H1 (cell line): ENCODE data around the gene MDC1. TPM values are rescaled to one million over a fixed set of nuclear protein-coding genes. Genes with fewer than 3 reads are reported as not detected.

ENCODE experiments used
- CTCF ChIA-PET: fragments of 300-600 bp; sonication (Branson Sonifier 250); formaldehyde crosslinking; loops from one replicate; lab custom pipeline; 2021; ENCODE audit not compliant: partially characterized antibody; lab: Charles Lee
- POLR2A ChIA-PET: fragments of 300-600 bp; sonication (Branson Sonifier 250); formaldehyde crosslinking; loops from one replicate; lab custom pipeline; 2021; ENCODE audit warnings: inconsistent platforms; ENCODE audit not compliant: partially characterized antibody; lab: Charles Lee
- DNase-seq, 2 experiments: peaks; one replicate each; pipeline versions ENCODE4 v3.0.0 to v3.0.0-alpha.2; 2010 to 2022; ENCODE audit warnings: low spot score in 2 of 2, low read depth in 1 of 2, mixed read lengths in 1 of 2
- FAIRE-seq: peaks from 2 replicates; lab custom pipeline; 2011; peaks lifted over from hg19 to GRCh38; lab: Jason Lieb, UNC
- H2AFZ ChIP-seq: 2 replicates; pipeline ENCODE4 v1.8.1; 2012; ENCODE audit warnings: low read length, inconsistent platforms
- H2AK5ac ChIP-seq: 2 replicates; pipeline ENCODE4 v1.6.1; 2013; ENCODE audit warnings: low read depth, low read length
- H2BK120ac ChIP-seq: replicated peaks from 2 replicates; pipeline ENCODE3; 2013; ENCODE audit warnings: low read depth, low read length, inconsistent platforms
- H2BK12ac ChIP-seq: 2 replicates; pipeline ENCODE4 v1.6.1; 2013; ENCODE audit warnings: low read depth, low read length
- H2BK15ac ChIP-seq: 2 replicates; pipeline ENCODE4 v1.6.1; 2013; ENCODE audit warnings: low read length
- H2BK20ac ChIP-seq: 2 replicates; pipeline ENCODE4 v1.6.1; 2013; ENCODE audit warnings: low read length
- H2BK5ac ChIP-seq: 2 replicates; pipeline ENCODE4 v1.6.1; 2013; ENCODE audit warnings: low read depth, low read length
- H3K14ac ChIP-seq: 2 replicates; pipeline ENCODE4 v1.6.1; 2013; ENCODE audit warnings: inconsistent platforms; ENCODE audit not compliant: insufficient read length
- H3K18ac ChIP-seq: 2 replicates; pipeline ENCODE4 v1.6.1; 2013; ENCODE audit warnings: low read length; ENCODE audit errors: extremely low read depth
- H3K23ac ChIP-seq: 2 replicates; pipeline ENCODE4 v1.6.1; 2013; ENCODE audit warnings: inconsistent platforms; ENCODE audit not compliant: insufficient read length
- H3K23me2 ChIP-seq: 2 replicates; pipeline ENCODE4 v1.6.1; 2013; ENCODE audit warnings: low read depth, low read length
- H3K27ac ChIP-seq: 2 replicates; pipeline ENCODE4 v1.6.1; 2011; ENCODE audit warnings: low read depth, low read length, inconsistent platforms
- H3K27me3 ChIP-seq, 4 experiments: replicated peaks in 1 of 4; 1 replicate in 1 of 4; 2 replicates in 3 of 4; pipeline versions ENCODE4 v1.6.1 to v1.8.1; 2011 to 2013; ENCODE audit warnings: low read length in 3 of 4, mild to moderate bottlenecking in 3 of 4, inconsistent platforms in 2 of 4, mixed read lengths in 2 of 4, moderate library complexity in 1 of 4; ENCODE audit not compliant: control insufficient read depth in 3 of 4, insufficient read depth in 3 of 4; ENCODE audit errors: extremely low read depth in 1 of 4
- H3K36me3 ChIP-seq, 4 experiments: 2 replicates each; pipeline versions ENCODE4 v1.6.1 to v1.8.1; 2011 to 2013; ENCODE audit warnings: mild to moderate bottlenecking in 4 of 4, low read length in 3 of 4, moderate library complexity in 2 of 4, control low read depth in 1 of 4, inconsistent platforms in 1 of 4; ENCODE audit not compliant: insufficient read depth in 4 of 4, control insufficient read depth in 2 of 4
- H3K4ac ChIP-seq: replicated peaks from 2 replicates; pipeline ENCODE3; 2013; ENCODE audit warnings: low read length, low read depth, mixed read lengths, inconsistent platforms; ENCODE audit not compliant: insufficient read length
- H3K4me1 ChIP-seq, 4 experiments: replicated peaks in 1 of 4; 1 replicate in 1 of 4; 2 replicates in 3 of 4; pipeline versions ENCODE4 v1.6.1 to v1.8.1; 2011 to 2013; ENCODE audit warnings: low read length in 3 of 4, inconsistent platforms in 2 of 4, mixed read lengths in 1 of 4; ENCODE audit not compliant: insufficient read depth in 4 of 4, control insufficient read depth in 3 of 4
- H3K4me2 ChIP-seq, 2 experiments: 2 replicates each; pipeline versions ENCODE4 v1.6.1 to v1.8.1; 2011 to 2013; ENCODE audit warnings: low read depth in 2 of 2, low read length in 2 of 2, control low read depth in 1 of 2, inconsistent platforms in 1 of 2, mild to moderate bottlenecking in 1 of 2; ENCODE audit not compliant: insufficient read depth in 1 of 2
- H3K4me3 ChIP-seq, 4 experiments: fragments of 200-600, 300-600 bp in 1 of 4; sonication (generic), shearing (Covaris generic), sonication (Bioruptor Twin) in 1 of 4; 2 replicates each; pipeline versions ENCODE4 v1.5.1 to v1.8.1; 2011 to 2016; ENCODE audit warnings: low read length in 4 of 4, low read depth in 3 of 4, control low read depth in 2 of 4, inconsistent platforms in 2 of 4, mild to moderate bottlenecking in 2 of 4, mixed read lengths in 1 of 4, moderate library complexity in 1 of 4; ENCODE audit not compliant: insufficient read depth in 2 of 4; ENCODE audit errors: extremely low read depth in 1 of 4
- H3K56ac ChIP-seq: replicated peaks from 2 replicates; pipeline ENCODE3; 2013; ENCODE audit warnings: low read depth, mild to moderate bottlenecking, mixed read lengths, low read length, inconsistent platforms; ENCODE audit not compliant: insufficient read length
- H3K79me1 ChIP-seq: 2 replicates; pipeline ENCODE4 v1.6.1; 2013; ENCODE audit warnings: low read depth, low read length, control low read depth
- H3K79me2 ChIP-seq, 2 experiments: 2 replicates each; pipeline versions ENCODE4 v1.6.1 to v1.8.1; 2012 to 2013; ENCODE audit warnings: low read length in 2 of 2, mild to moderate bottlenecking in 2 of 2, inconsistent platforms in 1 of 2; ENCODE audit not compliant: insufficient read depth in 2 of 2, control insufficient read depth in 1 of 2
- H3K9ac ChIP-seq, 4 experiments: replicated peaks in 1 of 4; 1 replicate in 1 of 4; 2 replicates in 3 of 4; pipeline versions ENCODE4 v1.6.1 to v1.8.1; 2011 to 2013; ENCODE audit warnings: low read depth in 3 of 4, low read length in 3 of 4, control low read depth in 2 of 4, mild to moderate bottlenecking in 2 of 4, moderate library complexity in 2 of 4, inconsistent platforms in 1 of 4; ENCODE audit errors: extremely low read depth in 1 of 4
- H3K9me3 ChIP-seq, 2 experiments: 2 replicates each; pipeline versions ENCODE4 v1.6.1 to v1.8.1; 2012 to 2013; ENCODE audit warnings: mild to moderate bottlenecking in 2 of 2, moderate library complexity in 2 of 2, control low read depth in 1 of 2, inconsistent platforms in 1 of 2, low read depth in 1 of 2, low read length in 1 of 2, mixed read lengths in 1 of 2; ENCODE audit not compliant: insufficient read depth in 2 of 2
- H4K20me1 ChIP-seq, 2 experiments: replicated peaks in 1 of 2; 2 replicates each; pipeline versions ENCODE3 to v1.8.1; 2011 to 2013; ENCODE audit warnings: inconsistent platforms in 2 of 2, low read length in 2 of 2, mild to moderate bottlenecking in 1 of 2; ENCODE audit not compliant: insufficient read depth in 2 of 2, control insufficient read depth in 1 of 2
- H4K5ac ChIP-seq: 2 replicates; pipeline ENCODE4 v1.6.1; 2013; ENCODE audit warnings: low read length, low read depth, mixed read lengths, inconsistent platforms; ENCODE audit not compliant: insufficient read length
- H4K8ac ChIP-seq: 2 replicates; pipeline ENCODE4 v1.8.0; 2013; ENCODE audit warnings: mild to moderate bottlenecking, moderate library complexity, low read length, inconsistent platforms; ENCODE audit not compliant: insufficient read depth; ENCODE audit errors: extremely low read depth
- H4K91ac ChIP-seq: replicated peaks from 2 replicates; pipeline ENCODE3; 2013; ENCODE audit warnings: low read length, mixed read lengths, inconsistent platforms; ENCODE audit not compliant: insufficient read length
- EGR1 ChIP-seq: IDR thresholded peaks from 2 replicates; pipeline ENCODE4 v1.6.1; 2011; ENCODE audit warnings: low read depth, low read length, borderline replicate concordance
- SAP30 ChIP-seq: fragments of 300-600 bp; sonication (generic); IDR thresholded peaks from 2 replicates; pipeline ENCODE4 v1.7.1; 2012; ENCODE audit warnings: low read length, moderate library complexity, mild to moderate bottlenecking, inconsistent platforms; ENCODE audit not compliant: insufficient read depth, insufficient replicate concordance
- SIN3A ChIP-seq, 2 experiments: IDR thresholded peaks in 1 of 2; conservative IDR thresholded peaks in 1 of 2; 2 replicates each; pipeline ENCODE4 v1.6.1; 2011 to 2012; ENCODE audit warnings: low read length in 2 of 2, improper control_type of control experiment in 1 of 2, low read depth in 1 of 2, mild to moderate bottlenecking in 1 of 2
- WGBS, 2 experiments: shearing (Covaris generic) in 1 of 2; methylation state at CpG; one replicate each; pipeline versions ENCODE4 v1.1.6 to v1.1.7; 2013 to 2015; ENCODE audit warnings: low lambda C conversion rate in 2 of 2, mixed read lengths in 2 of 2, inconsistent platforms in 1 of 2, low coverage in 1 of 2, missing lambda C conversion rate in 1 of 2; ENCODE audit not compliant: insufficient replicate concordance in 2 of 2, insufficient coverage in 1 of 2, insufficient read length in 1 of 2; ENCODE audit errors: extremely low coverage in 1 of 2, missing lambda C conversion rate in 1 of 2; 5-methylcytosine and 5-hydroxymethylcytosine counted together
- polyA plus RNA-seq, 7 experiments: library from polyadenylated mRNA; depleted of rRNA in 3 of 7; stranded (reverse) in 5 of 7; unstranded in 2 of 7; fragments of >200 nt in 5 of 7; fragments of 200-250 nt in 2 of 7; gene quantifications; 1 replicate in 5 of 7; 2 replicates in 1 of 7; 4 replicates in 1 of 7; pipeline versions ENCODE4 v1.2.1 to v1.2.3, GENCODE V29; 2011 to 2013; ENCODE audit warnings: missing spikeins in 2 of 7, mixed read lengths in 2 of 7
- total RNA-seq: library from RNA; stranded (reverse); fragmentation: NEBNext Ultra II Directional; extraction: Animal tissue kit (Norgen Biotek cat#: 25700); gene quantifications from 2 replicates; pipeline ENCODE4 v1.2.1, GENCODE V29; 2021

MDC1 gene
- total and polyA plus RNA-seq, 2 of the 8 experiments (the other 6 are each of a cell fraction or from before 2014, with no cell fraction given), result 29.9 to 81.1 TPM

DNA sequence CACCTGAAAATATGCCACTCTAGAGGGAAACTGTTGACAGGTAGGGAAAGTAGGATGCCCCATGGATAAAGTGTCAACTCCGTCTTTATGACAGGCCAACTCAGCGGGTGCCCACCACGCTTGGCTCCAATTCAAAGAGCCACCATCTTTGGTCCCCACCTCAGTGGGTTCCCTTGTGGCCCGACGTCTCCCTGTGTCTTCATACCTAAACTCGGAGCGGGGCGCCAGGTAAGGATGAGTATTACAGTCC, 277 bp downstream of the MDC1 start:
- H3K79me1 ChIP-seq, result peaks cover 3% of the 10 kb centered on the region; the same call in 1 of the 2 replicates
- peak overlapping the region; percentile 24 for H2BK120ac ChIP-seq
- TF ChIP-seq SAP30 (peak; percentile 81), EGR1 (no peak), SIN3A (conservative IDR thresholded peaks at IDR 0.05 in 1 of 2, IDR thresholded peaks at IDR 0.05 in 1 of 2; ENCODE audit: low read depth in 1 of 2, low read length in 2 of 2) (peak; percentile 83 to 87; a peak in 3 of 4 replicates)
- peak overlapping the region; percentile 85; the same call in 1 of the 2 replicates for H4K8ac ChIP-seq
- H3K27me3 ChIP-seq, result no peaks in the 10 kb centered on the region
- no peak overlapping the region for H2BK20ac ChIP-seq
- H3K4me2 ChIP-seq, result peak overlapping the region; percentile 79
- peak overlapping the region; percentile 33; the same call in 1 of the 2 replicates for H3K27ac ChIP-seq
- FAIRE-seq (no peak), DNase-seq (no peak)
- peaks cover 11% of the 10 kb centered on the region for H3K23me2 ChIP-seq
- POLR2A ChIA-PET, result interaction anchor here (0.7 to 35.9 kb wide), 16 partner anchors 9 to 168 kb away, joined by 3 to 732 read pairs (median 4); partner anchors contain the start of genes ATAT1, C6orf136, DDR1 and DHX16
- H3K14ac ChIP-seq, result no peak overlapping the region
- CTCF ChIA-PET, result interaction anchor here (0.8 to 8.2 kb wide), 7 partner anchors 11 to 325 kb away, joined by 3 to 61 read pairs (median 5); partner anchors contain the start of gene NRM
- H2BK12ac ChIP-seq, result no peak overlapping the region
- H3K4me1 ChIP-seq, result peaks cover 0 to 2% (median 0%) of the 10 kb centered on the region in 4 experiments; a peak in 6 of 7 replicates
- peaks cover 24 to 35% (median 27%) of the 10 kb centered on the region in 4 experiments for H3K36me3 ChIP-seq
- H2AK5ac ChIP-seq, result no peak overlapping the region
- H3K4ac ChIP-seq, result peak overlapping the region; percentile 5
- H3K23ac ChIP-seq, result no peak overlapping the region
- peaks cover 4 to 30% of the 10 kb centered on the region in 2 experiments for H3K79me2 ChIP-seq
- WGBS, 2 experiments, result 3% methylated on average over 8 of the region's 8 CpGs; no CpG with 5 or more reads in 1 of the 2 experiments
- peak overlapping the region; percentile 53 to 77 (median 70) for H3K9ac ChIP-seq
- H2BK5ac ChIP-seq, result peak overlapping the region; percentile 57
- H3K4me3 ChIP-seq, result peak overlapping the region; percentile 63 to 100 (median 82)
- H4K91ac ChIP-seq, result peak overlapping the region; percentile 76
- H3K18ac ChIP-seq, result peak overlapping the region; percentile 10; the same call in 1 of the 2 replicates
- no peak overlapping the region for H2BK15ac ChIP-seq
- H3K56ac ChIP-seq, result peak overlapping the region; percentile 24
- peaks cover 0 to 6% of the 10 kb centered on the region in 2 experiments for H4K20me1 ChIP-seq
- no peak overlapping the region for H2AFZ ChIP-seq
- H4K5ac ChIP-seq, result peak overlapping the region; percentile 90
- no peaks in the 10 kb centered on the region for H3K9me3 ChIP-seq
